Activated T-cell treated with anti-CD3 and anti-CD28 coated beads, Interleukin-2, amount 50 U/mL, for 24 hours (primary cell): ENCODE data around the gene MYO7B.
"Not testable (repeated sequence)": the region's sequence is repeated elsewhere in the genome, so short reads cannot be mapped to it uniquely, and the experiment has no call there.

Experiments
- DNase-seq: peaks from one replicate; pipeline ENCODE4 v3.0.0-alpha.2; 2020
- H3K27ac Mint-ChIP-seq: 2 replicates; pipeline ENCODE4 v1.8.0; 2020; ENCODE audit warnings: mild to moderate bottlenecking, mixed read lengths
- H3K27me3 Mint-ChIP-seq: 2 replicates; pipeline ENCODE4 v1.8.0; 2020; ENCODE audit warnings: mixed read lengths
- H3K36me3 Mint-ChIP-seq: 2 replicates; pipeline ENCODE4 v1.8.0; 2020; ENCODE audit warnings: low read depth, mixed read lengths
- H3K4me1 Mint-ChIP-seq: 2 replicates; pipeline ENCODE4 v1.8.0; 2020; ENCODE audit warnings: low read depth, mixed read lengths
- H3K4me3 Mint-ChIP-seq: 2 replicates; pipeline ENCODE4 v1.8.0; 2020; ENCODE audit warnings: mild to moderate bottlenecking, moderate library complexity, mixed read lengths
- H3K9me3 Mint-ChIP-seq: 2 replicates; pipeline ENCODE4 v1.8.0; 2020; ENCODE audit warnings: mixed read lengths

Gene MYO7B

GRCh38 chr2:127514076-127514475 lies 21.4 kb upstream of the MYO7B start:
- Mint-ChIP-seq H3K9me3 (no peaks in the 10 kb centered on the region), H3K36me3 (peaks cover 92% of the 10 kb centered on the region), H3K27me3 (no peaks in the 10 kb centered on the region), H3K27ac (peak overlapping the region; percentile 47), H3K4me3 (no peak overlapping the region), H3K4me1 (peaks cover 87% of the 10 kb centered on the region)
- DNase-seq = no peak

GRCh38 chr2:127514485-127514884 lies 21.0 kb upstream of the MYO7B start:
- DNase-seq = no peak
- no peak overlapping the region for H3K4me3 Mint-ChIP-seq
- peaks cover 84% of the 10 kb centered on the region for H3K4me1 Mint-ChIP-seq
- no peaks in the 10 kb centered on the region for H3K27me3 Mint-ChIP-seq
- H3K36me3 Mint-ChIP-seq = peaks cover 92% of the 10 kb centered on the region
- H3K27ac Mint-ChIP-seq = peak overlapping the region; percentile 47
- H3K9me3 Mint-ChIP-seq = no peaks in the 10 kb centered on the region

GRCh38 chr2:127515383-127515915 lies 20.0 kb upstream of the MYO7B start:
- Mint-ChIP-seq H3K27ac (peak overlapping the region; percentile 29), H3K9me3 (no peaks in the 10 kb centered on the region), H3K36me3 (peaks cover 93% of the 10 kb centered on the region), H3K4me1 (peaks cover 82% of the 10 kb centered on the region), H3K27me3 (no peaks in the 10 kb centered on the region), H3K4me3 (no peak overlapping the region)
- no peak for DNase-seq

- Mint-ChIP-seq H3K4me3 (no peak overlapping the region), H3K4me1 (peaks cover 78% of the 10 kb centered on the region), H3K27ac (no peak overlapping the region), H3K9me3 (no peaks in the 10 kb centered on the region), H3K27me3 (no peaks in the 10 kb centered on the region), H3K36me3 (peaks cover 92% of the 10 kb centered on the region)
- DNase-seq = no peak
Measured at GRCh38 chr2:127516041-127516762, 19.3 kb upstream of the MYO7B start.

- Mint-ChIP-seq H3K9me3 (no peaks in the 10 kb centered on the region), H3K27ac (no peak overlapping the region), H3K36me3 (peaks cover 94% of the 10 kb centered on the region), H3K4me3 (no peak overlapping the region), H3K27me3 (no peaks in the 10 kb centered on the region), H3K4me1 (peaks cover 79% of the 10 kb centered on the region)
- no peak for DNase-seq
Measured at GRCh38 chr2:127517465-127517864, 18.0 kb upstream of the MYO7B start.

- no peak overlapping the region for H3K27ac Mint-ChIP-seq
- DNase-seq = no peak
- H3K36me3 Mint-ChIP-seq = peaks cover 83% of the 10 kb centered on the region
- H3K4me3 Mint-ChIP-seq = no peak overlapping the region
- peaks cover 65% of the 10 kb centered on the region for H3K4me1 Mint-ChIP-seq
- no peaks in the 10 kb centered on the region for H3K27me3 Mint-ChIP-seq
- H3K9me3 Mint-ChIP-seq = no peaks in the 10 kb centered on the region
Measured at GRCh38 chr2:127520424-127520823, 15.1 kb upstream of the MYO7B start.

- H3K27me3 Mint-ChIP-seq = no peaks in the 10 kb centered on the region
- peaks cover 65% of the 10 kb centered on the region for H3K36me3 Mint-ChIP-seq
- H3K9me3 Mint-ChIP-seq = no peaks in the 10 kb centered on the region
- no peak for DNase-seq
- peak overlapping the region; percentile 80 for H3K27ac Mint-ChIP-seq
- H3K4me3 Mint-ChIP-seq = peak overlapping the region; percentile 53
- peaks cover 50% of the 10 kb centered on the region for H3K4me1 Mint-ChIP-seq
Measured at GRCh38 chr2:127523269-127523939, 12.1 kb upstream of the MYO7B start.

- H3K4me3 Mint-ChIP-seq = peak overlapping the region; percentile 91
- H3K36me3 Mint-ChIP-seq = peaks cover 58% of the 10 kb centered on the region
- H3K27ac Mint-ChIP-seq = peak overlapping the region; percentile 80
- not testable (repeated sequence) for H3K9me3 Mint-ChIP-seq, DNase-seq, H3K27me3 Mint-ChIP-seq
- peaks cover 48% of the 10 kb centered on the region for H3K4me1 Mint-ChIP-seq
Measured at GRCh38 chr2:127524198-127524834, 11.2 kb upstream of the MYO7B start.

- Mint-ChIP-seq H3K4me3 (peak overlapping the region; percentile 91), H3K27ac (peak overlapping the region; percentile 99), H3K9me3 (no peaks in the 10 kb centered on the region), H3K4me1 (peaks cover 38% of the 10 kb centered on the region), H3K27me3 (no peaks in the 10 kb centered on the region), H3K36me3 (peaks cover 44% of the 10 kb centered on the region)
- peak; percentile 36 for DNase-seq
Measured at GRCh38 chr2:127525691-127526131, 9.8 kb upstream of the MYO7B start.

GRCh38 chr2:127526132-127527000 lies 9.1 kb upstream of the MYO7B start, which contains the start of gene IWS1:
Gene IWS1, minus strand, starts transcription at chr2:127526489. Its CDS starts 281 bp downstream, at chr2:127526208.
- Mint-ChIP-seq H3K4me3 (peak within 1 kb of the TSS; percentile 91), H3K36me3 (peaks cover 39% of the 10 kb centered on the region), H3K27me3 (no peaks in the 10 kb centered on the region), H3K4me1 (peaks cover 35% of the 10 kb centered on the region), H3K9me3 (no peaks in the 10 kb centered on the region), H3K27ac (peak within 1 kb of the TSS; percentile 99)
- DNase-seq = peak; percentile 92

GRCh38 chr2:127527001-127527804 lies 8.3 kb upstream of the MYO7B start:
- Mint-ChIP-seq H3K27ac (peak overlapping the region; percentile 99), H3K4me1 (peaks cover 27% of the 10 kb centered on the region), H3K4me3 (peak overlapping the region; percentile 91), H3K9me3 (no peaks in the 10 kb centered on the region), H3K27me3 (no peaks in the 10 kb centered on the region), H3K36me3 (peaks cover 30% of the 10 kb centered on the region)
- no peak for DNase-seq

GRCh38 chr2:127528487-127528886 lies 7.0 kb upstream of the MYO7B start:
- H3K4me1 Mint-ChIP-seq = peaks cover 18% of the 10 kb centered on the region
- H3K27ac Mint-ChIP-seq = no peak overlapping the region
- H3K36me3 Mint-ChIP-seq = peaks cover 17% of the 10 kb centered on the region
- no peaks in the 10 kb centered on the region for H3K9me3 Mint-ChIP-seq
- no peak overlapping the region for H3K4me3 Mint-ChIP-seq
- no peak for DNase-seq
- H3K27me3 Mint-ChIP-seq = no peaks in the 10 kb centered on the region

GRCh38 chr2:127529416-127529815 lies 6.1 kb upstream of the MYO7B start:
- peaks cover 12% of the 10 kb centered on the region for H3K4me1 Mint-ChIP-seq
- DNase-seq, H3K27ac Mint-ChIP-seq, H3K27me3 Mint-ChIP-seq, H3K9me3 Mint-ChIP-seq, H3K4me3 Mint-ChIP-seq: not testable (repeated sequence)
- H3K36me3 Mint-ChIP-seq = peaks cover 12% of the 10 kb centered on the region
